GM12873 (cell line): ENCODE measurements around the gene SUSD1.

Source experiments
- CTCF ChIP-seq: IDR thresholded peaks from 2 replicates; pipeline ENCODE4 v1.5.1; 2012; ENCODE audit warnings: low read depth, mild to moderate bottlenecking, moderate library complexity, low read length, control low read depth; ENCODE audit not compliant: insufficient read depth; ENCODE audit errors: missing control alignments

The SUSD1 gene

GRCh38 chr9:112140936-112141335 is 34.2 kb downstream of the SUSD1 start:
- TF ChIP-seq CTCF = no peak

DNA sequence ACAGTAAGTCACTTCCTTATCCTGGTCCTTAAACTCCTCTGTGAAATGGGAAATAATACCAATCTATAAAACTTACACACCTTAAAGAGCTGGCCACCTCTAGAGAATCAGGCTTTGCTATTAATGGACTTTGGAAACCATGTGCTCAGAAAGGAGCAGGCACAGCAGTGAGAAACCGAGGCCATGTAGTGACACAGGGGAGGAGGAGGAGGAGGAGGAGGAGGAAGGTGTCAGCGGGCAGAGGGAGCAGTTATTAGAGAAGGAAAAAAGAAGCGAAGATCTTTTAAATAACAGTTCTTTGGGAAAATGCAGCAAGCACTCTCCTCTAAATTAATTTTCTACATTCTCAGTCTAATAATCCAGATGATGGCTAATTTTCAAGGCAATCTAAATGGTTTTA is 38.0 kb downstream of the SUSD1 start:
- TF ChIP-seq CTCF = no peak

- TF ChIP-seq CTCF = no peak
These were observed 39.4 kb downstream of the SUSD1 start for GRCh38 chr9:112135706-112136105.

DNA sequence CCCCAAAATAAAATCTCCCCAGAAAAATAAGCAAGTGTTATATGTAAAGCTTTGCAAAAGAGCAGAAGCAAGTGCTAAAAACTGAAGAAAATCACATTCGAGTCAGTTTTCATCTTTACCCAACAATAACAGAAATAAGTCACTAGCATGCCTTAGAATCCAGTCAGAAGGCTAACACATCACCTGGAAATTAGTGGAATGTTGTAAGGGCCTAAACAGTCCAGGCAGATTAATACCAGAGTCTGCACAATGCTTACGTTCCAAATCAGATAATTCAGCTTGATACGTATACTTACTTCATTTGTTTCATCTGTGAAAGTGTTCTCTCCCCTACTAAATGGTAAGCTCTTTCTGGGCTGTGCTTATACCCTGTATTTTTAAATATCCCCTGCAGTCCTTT is 42.7 kb downstream of the SUSD1 start:
- no peak for TF ChIP-seq CTCF

GRCh38 chr9:112130997-112131396 is 44.1 kb downstream of the SUSD1 start:
- no peak for TF ChIP-seq CTCF

- no peak for TF ChIP-seq CTCF
These were observed 44.8 kb downstream of the SUSD1 start for GRCh38 chr9:112130347-112130746.

- no peak for TF ChIP-seq CTCF
These were observed 45.9 kb downstream of the SUSD1 start for GRCh38 chr9:112129246-112129645.
